GM12878 (cell line): ENCODE results near the gene TMEM86A.

ENCODE experiments used
- CBX5 ChIP-seq: sonication (generic); IDR thresholded peaks from 2 replicates; pipeline ENCODE4 v1.6.1; 2016; ENCODE audit warnings: low read depth, moderate library complexity, mild to moderate bottlenecking, inconsistent platforms
- JUND ChIP-seq: IDR thresholded peaks from 2 replicates; pipeline ENCODE4 v1.6.1; 2012; ENCODE audit warnings: low read depth, mild to moderate bottlenecking, low read length, improper control_type of control experiment, moderate library complexity
- KDM1A ChIP-seq: fragments of 200-600 bp; sonication (generic); IDR thresholded peaks from 2 replicates; pipeline ENCODE4 v1.6.1; 2016; ENCODE audit warnings: borderline replicate concordance
- NFIC ChIP-seq: IDR thresholded peaks from 2 replicates; pipeline ENCODE4 v1.6.1; 2012; ENCODE audit warnings: low read depth, mild to moderate bottlenecking, inconsistent platforms, low read length, moderate library complexity
- POLR2A ChIP-seq: IDR thresholded peaks from 2 replicates; pipeline ENCODE4 v1.6.1; 2011; ENCODE audit warnings: low read depth, mild to moderate bottlenecking, low read length
- POLR2AphosphoS5 ChIP-seq: IDR thresholded peaks from 2 replicates; pipeline ENCODE4 v1.6.1; 2011; ENCODE audit warnings: mild to moderate bottlenecking, low read length, inconsistent platforms
- REST ChIP-seq: IDR thresholded peaks from 2 replicates; pipeline ENCODE4 v1.6.1; 2012; ENCODE audit warnings: mild to moderate bottlenecking, low read depth, low read length
- SP1 ChIP-seq: IDR thresholded peaks from one replicate; pipeline ENCODE4 v1.6.1; 2011; ENCODE audit warnings: low read depth, low read length
- ZBTB11 ChIP-seq: fragments of 450-650 bp; formaldehyde crosslinking; IDR thresholded peaks from 2 replicates; pipeline ENCODE4 v1.5.0; 2022; ENCODE audit warnings: mild to moderate bottlenecking, missing genetic modification characterization
- ZNF274 ChIP-seq: IDR thresholded peaks from one replicate; pipeline ENCODE4 v1.8.0; 2011; ENCODE audit not compliant: insufficient read length, insufficient read depth
- TF ChIP-seq, protein P1 (sequence below), 3 experiments: IDR thresholded peaks in 2 of 3; conservative IDR thresholded peaks in 1 of 3; 2 replicates each; pipeline ENCODE4 v1.5.1; 2011; ENCODE audit warnings: low read depth in 3 of 3, low read length in 3 of 3, mild to moderate bottlenecking in 3 of 3, control low read depth in 2 of 3, moderate library complexity in 2 of 3, inconsistent platforms in 1 of 3, mixed read lengths in 1 of 3; ENCODE audit not compliant: control insufficient read depth in 2 of 3, insufficient read depth in 1 of 3; ENCODE audit errors: extremely low read depth in 1 of 3
- TF ChIP-seq, protein P2 (sequence below): fragments of 450-650 bp; IDR thresholded peaks from 2 replicates; pipeline ENCODE4 v1.6.1; 2017; ENCODE audit warnings: mild to moderate bottlenecking

DNA sequence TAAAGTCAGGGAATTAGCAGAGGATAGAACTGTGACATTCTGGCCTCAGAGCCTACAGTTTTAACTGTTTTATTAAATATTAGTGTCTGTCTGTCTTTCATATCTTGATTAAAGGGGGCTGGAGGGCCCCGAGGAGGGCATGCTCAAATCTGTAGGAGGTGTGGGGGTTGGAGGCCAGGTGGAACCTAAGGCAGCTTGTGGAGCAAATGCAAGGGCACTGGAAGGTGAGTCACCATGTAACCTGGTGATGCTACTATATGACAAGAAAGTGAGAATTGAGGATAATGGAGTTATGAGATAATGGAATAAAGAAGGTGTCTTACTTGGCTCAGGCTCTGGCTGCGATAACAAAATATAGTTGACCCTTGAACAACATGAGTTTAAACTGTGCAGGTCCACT lies 27.3 kb upstream of the TMEM86A start:
- TF ChIP-seq SP1 (no peak), CBX5 (no peak), POLR2A (no peak), POLR2AphosphoS5 (no peak), REST (no peak), KDM1A (no peak), JUND (no peak), NFIC (no peak), ZNF274 (no peak), ZBTB11 (CRISPR knock-in tag) (no peak)
- TF ChIP-seq, protein P1, sequence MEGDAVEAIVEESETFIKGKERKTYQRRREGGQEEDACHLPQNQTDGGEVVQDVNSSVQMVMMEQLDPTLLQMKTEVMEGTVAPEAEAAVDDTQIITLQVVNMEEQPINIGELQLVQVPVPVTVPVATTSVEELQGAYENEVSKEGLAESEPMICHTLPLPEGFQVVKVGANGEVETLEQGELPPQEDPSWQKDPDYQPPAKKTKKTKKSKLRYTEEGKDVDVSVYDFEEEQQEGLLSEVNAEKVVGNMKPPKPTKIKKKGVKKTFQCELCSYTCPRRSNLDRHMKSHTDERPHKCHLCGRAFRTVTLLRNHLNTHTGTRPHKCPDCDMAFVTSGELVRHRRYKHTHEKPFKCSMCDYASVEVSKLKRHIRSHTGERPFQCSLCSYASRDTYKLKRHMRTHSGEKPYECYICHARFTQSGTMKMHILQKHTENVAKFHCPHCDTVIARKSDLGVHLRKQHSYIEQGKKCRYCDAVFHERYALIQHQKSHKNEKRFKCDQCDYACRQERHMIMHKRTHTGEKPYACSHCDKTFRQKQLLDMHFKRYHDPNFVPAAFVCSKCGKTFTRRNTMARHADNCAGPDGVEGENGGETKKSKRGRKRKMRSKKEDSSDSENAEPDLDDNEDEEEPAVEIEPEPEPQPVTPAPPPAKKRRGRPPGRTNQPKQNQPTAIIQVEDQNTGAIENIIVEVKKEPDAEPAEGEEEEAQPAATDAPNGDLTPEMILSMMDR (IDR thresholded peaks at IDR 0.05 in 2 of 3, conservative IDR thresholded peaks at IDR 0.05 in 1 of 3; ENCODE audit: control insufficient read depth in 2 of 3, extremely low read depth in 1 of 3, insufficient read depth in 1 of 3, low read depth in 3 of 3, low read length in 3 of 3): no peak
- TF ChIP-seq, protein P2, sequence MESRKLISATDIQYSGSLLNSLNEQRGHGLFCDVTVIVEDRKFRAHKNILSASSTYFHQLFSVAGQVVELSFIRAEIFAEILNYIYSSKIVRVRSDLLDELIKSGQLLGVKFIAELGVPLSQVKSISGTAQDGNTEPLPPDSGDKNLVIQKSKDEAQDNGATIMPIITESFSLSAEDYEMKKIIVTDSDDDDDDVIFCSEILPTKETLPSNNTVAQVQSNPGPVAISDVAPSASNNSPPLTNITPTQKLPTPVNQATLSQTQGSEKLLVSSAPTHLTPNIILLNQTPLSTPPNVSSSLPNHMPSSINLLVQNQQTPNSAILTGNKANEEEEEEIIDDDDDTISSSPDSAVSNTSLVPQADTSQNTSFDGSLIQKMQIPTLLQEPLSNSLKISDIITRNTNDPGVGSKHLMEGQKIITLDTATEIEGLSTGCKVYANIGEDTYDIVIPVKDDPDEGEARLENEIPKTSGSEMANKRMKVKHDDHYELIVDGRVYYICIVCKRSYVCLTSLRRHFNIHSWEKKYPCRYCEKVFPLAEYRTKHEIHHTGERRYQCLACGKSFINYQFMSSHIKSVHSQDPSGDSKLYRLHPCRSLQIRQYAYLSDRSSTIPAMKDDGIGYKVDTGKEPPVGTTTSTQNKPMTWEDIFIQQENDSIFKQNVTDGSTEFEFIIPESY: no peak
